ENCODE results near the gene GPC5.
"Not testable (repeated sequence)": the region's sequence is repeated elsewhere in the genome, so short reads cannot be mapped to it uniquely, and the experiment has no call there.

GPC5 gene

GRCh38 chr13:92500192-92500591 lies 1101.8 kb downstream of the GPC5 start:
- ChIA-PET CTCF (no interaction called here), POLR2A (no interaction called here)
- DNase-seq (ENCODE audit: extremely low spot score), result no peak
- no peak for TF ChIP-seq CTCF (IDR thresholded peaks at IDR 0.05; ENCODE audit: control extremely low read depth, extremely low read depth, low read depth, missing control alignments)

DNA sequence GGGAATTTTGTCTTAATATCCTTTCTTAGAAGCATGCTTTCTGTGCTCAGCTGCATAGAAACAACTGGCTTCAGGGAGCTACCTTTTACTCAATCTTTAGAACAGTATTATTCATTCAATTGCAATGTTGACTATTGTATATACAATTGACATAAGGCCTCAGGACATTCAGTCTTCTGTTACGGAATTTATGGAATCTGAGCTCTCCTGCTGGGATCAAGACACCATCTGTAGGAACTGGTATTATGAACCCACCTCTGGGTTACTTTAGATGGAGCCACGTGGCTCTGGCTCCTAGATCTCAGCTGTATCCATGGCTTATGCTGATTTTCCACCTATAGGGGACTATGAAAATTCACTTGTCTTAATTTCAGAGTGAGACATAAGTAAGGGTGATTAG lies 1112.0 kb downstream of the GPC5 start:
- TF ChIP-seq CTCF (IDR thresholded peaks at IDR 0.05; ENCODE audit: control extremely low read depth, extremely low read depth, low read depth, missing control alignments), result no peak
- no peak for DNase-seq (ENCODE audit: extremely low spot score)
- ChIA-PET POLR2A (no interaction called here), CTCF (no interaction called here)

GRCh38 chr13:92512852-92513251 lies 1114.4 kb downstream of the GPC5 start:
- CTCF ChIA-PET, result no interaction called here

DNA sequence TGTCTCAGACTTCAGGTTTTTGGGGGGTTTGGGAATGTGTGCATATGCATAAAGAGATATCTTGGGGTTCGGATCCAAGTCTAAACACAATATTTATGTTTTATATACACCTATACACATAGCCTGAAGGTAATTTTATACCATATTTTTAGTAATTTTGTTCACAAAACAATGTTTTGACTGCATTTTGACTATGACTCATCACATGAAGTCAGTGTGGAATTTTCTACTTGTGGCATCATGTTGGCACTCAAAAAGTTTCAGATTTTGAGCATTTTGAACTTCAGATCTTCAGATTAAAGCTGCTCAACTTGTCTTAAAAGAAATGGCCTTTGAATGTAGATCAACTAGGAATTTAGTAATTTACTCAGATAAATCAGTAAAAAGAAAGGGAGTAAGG lies 1115.3 kb downstream of the GPC5 start:
- DNase-seq (ENCODE audit: extremely low spot score), result no peak
- POLR2A ChIA-PET, result no interaction called here
- no peak for TF ChIP-seq CTCF (IDR thresholded peaks at IDR 0.05; ENCODE audit: control extremely low read depth, extremely low read depth, low read depth, missing control alignments)
- CTCF ChIA-PET, result no interaction called here

More at GRCh38 chr13:92512852-92513251, 1114.4 kb downstream of the GPC5 start:
- no peak for TF ChIP-seq CTCF (IDR thresholded peaks at IDR 0.05; ENCODE audit: control extremely low read depth, extremely low read depth, low read depth, missing control alignments)
- DNase-seq (ENCODE audit: extremely low spot score), result no peak
- POLR2A ChIA-PET, result no interaction called here

DNA sequence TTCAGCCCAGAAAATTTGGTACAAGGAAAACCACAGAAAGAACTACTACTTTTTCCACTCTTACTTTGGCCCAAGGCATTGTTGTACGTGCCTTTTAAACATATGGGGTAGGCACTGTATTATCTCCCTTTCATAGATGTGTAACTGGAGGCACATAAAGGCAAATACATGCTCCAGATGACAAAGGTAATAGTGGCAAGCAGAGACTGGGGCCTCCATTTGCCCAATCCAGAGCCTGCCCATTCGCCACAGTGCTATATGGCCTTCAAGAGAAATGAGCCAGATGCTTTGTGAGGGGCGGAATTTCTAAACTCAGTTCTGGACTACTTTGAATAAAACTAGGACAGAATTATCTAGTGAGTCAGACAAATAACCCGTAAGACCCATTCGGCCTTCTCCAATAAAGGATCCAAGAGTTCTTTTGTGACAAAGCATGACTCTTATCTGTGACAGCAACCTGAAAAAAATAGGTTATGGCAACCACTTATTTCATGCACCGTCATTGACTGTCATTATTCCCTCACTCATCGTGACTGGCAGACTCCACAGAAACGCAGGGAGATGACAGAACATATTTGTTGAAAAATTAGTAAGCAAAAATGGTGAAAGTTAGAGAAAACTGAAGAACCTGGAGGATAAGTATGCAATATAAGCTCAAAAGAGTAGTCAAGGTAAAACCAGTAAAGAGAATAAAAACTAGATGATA lies 1116.2 kb downstream of the GPC5 start:
- POLR2A ChIA-PET, result no interaction called here
- CTCF ChIA-PET, result no interaction called here
- TF ChIP-seq CTCF (IDR thresholded peaks at IDR 0.05; ENCODE audit: control extremely low read depth, extremely low read depth, low read depth, missing control alignments), result no peak
- DNase-seq (ENCODE audit: extremely low spot score), result no peak

DNA sequence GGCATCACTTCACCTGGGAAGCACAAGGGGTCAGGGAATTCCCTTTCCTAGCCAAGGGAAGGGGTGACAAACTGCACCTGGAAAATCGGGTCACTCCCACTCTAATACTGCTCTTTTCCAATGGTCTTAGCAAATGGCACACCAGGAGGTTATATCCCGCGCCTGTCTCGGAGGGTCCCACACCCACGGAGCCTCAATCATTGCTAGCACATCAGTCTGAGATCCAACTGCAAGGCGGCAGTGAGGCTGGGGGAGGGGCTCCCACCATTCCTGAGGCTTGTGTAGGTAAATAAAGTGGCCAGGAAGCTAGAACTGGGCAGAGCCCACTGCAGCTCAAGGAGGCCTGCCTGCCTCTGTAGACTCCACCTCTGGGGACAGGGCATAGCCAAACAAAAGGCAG lies 1118.5 kb downstream of the GPC5 start:
- POLR2A ChIA-PET; CTCF ChIA-PET; DNase-seq (ENCODE audit: extremely low spot score): not testable (repeated sequence)

- CTCF ChIA-PET, POLR2A ChIA-PET: not testable (repeated sequence)
Measured at GRCh38 chr13:92518622-92519021, 1120.2 kb downstream of the GPC5 start.

DNA sequence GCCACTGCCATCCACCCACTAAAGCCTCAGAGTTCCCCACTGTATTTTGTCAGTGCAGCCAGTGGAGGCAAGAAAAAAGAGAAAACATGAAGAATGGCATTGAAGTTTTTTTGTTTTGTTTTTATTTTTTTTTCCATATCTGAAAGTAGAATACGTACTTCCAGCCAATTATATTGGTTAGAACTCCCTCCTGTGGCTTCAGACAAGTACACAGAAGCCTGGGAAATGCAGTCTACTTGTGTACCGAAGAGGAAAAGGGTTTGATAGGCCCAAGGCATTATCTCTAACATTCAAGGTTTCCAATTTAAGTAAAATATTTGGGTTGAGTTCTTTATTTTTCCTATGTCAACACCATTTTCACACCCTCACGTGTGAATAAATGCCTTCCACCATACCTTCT lies 1131.9 kb downstream of the GPC5 start:
- ChIA-PET POLR2A (no interaction called here), CTCF (interaction anchor here (0.6 kb wide), 1 partner anchor 33 kb away, joined by 3 read pairs; no protein-coding TSS in a partner anchor)
- no peak for TF ChIP-seq CTCF (IDR thresholded peaks at IDR 0.05; ENCODE audit: control extremely low read depth, extremely low read depth, low read depth, missing control alignments)
- DNase-seq (ENCODE audit: extremely low spot score), result no peak

More at GRCh38 chr13:92518622-92519021, 1120.2 kb downstream of the GPC5 start:
- DNase-seq (ENCODE audit: extremely low spot score), result not testable (repeated sequence)

Data from GM10248 (cell line).